HepG2 (cell line): ENCODE results near the gene AHSA1. TPM values are rescaled to one million over a fixed set of nuclear protein-coding genes. Genes with fewer than 3 reads are reported as not detected.

ENCODE experiments used
- ATAC-seq: fragments of 200-7000 bp; cut with Tn5 transposase; 3 replicates; pipeline ENCODE4 v1.9.1; 2020; ENCODE audit warnings: mild to moderate bottlenecking, moderate library complexity
- BruUV-seq: library from RNA; stranded (reverse); fragments of 400-500 nt; replicated peaks from 2 replicates; lab custom pipeline; 2021; lab: Mats Ljungman, UMichigan
- CTCF ChIA-PET: fragments of 300-600 bp; formaldehyde crosslinking; extraction: SDS; loops from one replicate; lab custom pipeline; 2021; ENCODE audit warnings: low total read pairs, inconsistent platforms, low intra/inter-chr PET ratio; lab: Yijun Ruan, JAX
- POLR2A ChIA-PET: fragments of 350-600 bp; sonication (Branson Sonifier 250); formaldehyde crosslinking; loops from one replicate; lab custom pipeline; 2020; ENCODE audit warnings: antibody characterized with exemption, inconsistent platforms; lab: Yijun Ruan, JAX
- DNase-seq: peaks from one replicate; pipeline ENCODE4 v3.0.0-alpha.2; 2015; ENCODE audit warnings: low spot score
- FAIRE-seq: peaks from 3 replicates; lab custom pipeline; 2011; peaks lifted over from hg19 to GRCh38; lab: Jason Lieb, UNC
- H2AFZ ChIP-seq: one replicate; pipeline ENCODE4 v1.6.1; 2011; ENCODE audit warnings: low read length, inconsistent platforms
- H3K27ac ChIP-seq: fragments of 300-600 bp; 3 replicates; pipeline ENCODE4 v1.8.0; 2011; ENCODE audit warnings: mixed run types, mild to moderate bottlenecking, mixed read lengths, low read length, inconsistent platforms; ENCODE audit not compliant: insufficient read depth; ENCODE audit errors: extremely low read length
- H3K27me3 ChIP-seq, 2 experiments: fragments of 200-600 bp in 1 of 2; 2 replicates in 1 of 2; 3 replicates in 1 of 2; pipeline versions ENCODE4 v1.6.0 to v1.8.0; 2011; ENCODE audit warnings: low read length in 2 of 2, mild to moderate bottlenecking in 2 of 2, moderate library complexity in 2 of 2, inconsistent platforms in 1 of 2; ENCODE audit not compliant: insufficient read depth in 2 of 2, control insufficient read depth in 1 of 2
- H3K36me3 ChIP-seq, 2 experiments: fragments of 200-600 bp in 1 of 2; replicated peaks in 1 of 2; 2 replicates in 1 of 2; 3 replicates in 1 of 2; pipeline versions ENCODE4 v1.5.1 to v1.8.0; 2011; ENCODE audit warnings: low read length in 2 of 2, inconsistent platforms in 1 of 2; ENCODE audit not compliant: insufficient read depth in 2 of 2, control insufficient read depth in 1 of 2
- H3K4me1 ChIP-seq: 2 replicates; pipeline ENCODE4 v1.5.1; 2012; ENCODE audit warnings: low read length, inconsistent platforms; ENCODE audit not compliant: insufficient read depth
- H3K4me2 ChIP-seq: 2 replicates; pipeline ENCODE4 v1.6.0; 2011; ENCODE audit warnings: low read depth, low read length, inconsistent platforms
- H3K4me3 ChIP-seq, 3 experiments: fragments of 200-600 bp in 1 of 3; sonication (generic), shearing (Covaris generic) in 1 of 3; replicated peaks in 1 of 3; 2 replicates each; pipeline ENCODE4 v1.5.1; 2011 to 2016; ENCODE audit warnings: low read length in 3 of 3, inconsistent platforms in 2 of 3, low read depth in 2 of 3, mild to moderate bottlenecking in 2 of 3, control low read depth in 1 of 3, mixed read lengths in 1 of 3; ENCODE audit not compliant: insufficient read depth in 1 of 3
- H3K79me2 ChIP-seq: one replicate; pipeline ENCODE4 v1.6.1; 2011; ENCODE audit warnings: low read length, inconsistent platforms; ENCODE audit not compliant: insufficient read depth
- H3K9ac ChIP-seq: 2 replicates; pipeline ENCODE4 v1.6.0; 2011; ENCODE audit warnings: mild to moderate bottlenecking, low read depth, low read length, inconsistent platforms; ENCODE audit not compliant: insufficient read depth
- H3K9me3 ChIP-seq: 2 replicates; pipeline ENCODE4 v1.5.1; 2012; ENCODE audit warnings: mild to moderate bottlenecking, low read length
- H4K20me1 ChIP-seq: 2 replicates; pipeline ENCODE4 v1.6.0; 2011; ENCODE audit warnings: inconsistent platforms, mild to moderate bottlenecking, low read length, moderate library complexity; ENCODE audit not compliant: insufficient read depth
- CAMTA2 ChIP-seq: sonication (generic); formaldehyde crosslinking; IDR thresholded peaks from 2 replicates; pipeline ENCODE4 v1.4.0; 2020; ENCODE audit warnings: mild to moderate bottlenecking, missing genetic modification reagents, borderline replicate concordance
- FLYWCH1 ChIP-seq: sonication (generic); formaldehyde crosslinking; IDR thresholded peaks from 2 replicates; pipeline ENCODE4 v1.8.1; 2023; ENCODE audit warnings: mild to moderate bottlenecking, missing genetic modification reagents
- ISX ChIP-seq: sonication (generic); formaldehyde crosslinking; conservative IDR thresholded peaks from 2 replicates; pipeline ENCODE4 v1.5.0; 2020; ENCODE audit warnings: missing genetic modification reagents
- MBD4 ChIP-seq: IDR thresholded peaks from 2 replicates; pipeline ENCODE4 v1.6.1; 2012; ENCODE audit warnings: low read length, inconsistent platforms, borderline replicate concordance
- SP2 ChIP-seq: sonication (generic); formaldehyde crosslinking; IDR thresholded peaks from 2 replicates; pipeline ENCODE4 v1.5.1; 2020; ENCODE audit warnings: mild to moderate bottlenecking, missing genetic modification reagents
- ZNF143 ChIP-seq: sonication (generic); formaldehyde crosslinking; IDR thresholded peaks from 2 replicates; pipeline ENCODE4 v1.4.0; 2020; ENCODE audit warnings: missing genetic modification reagents
- ZNF337 ChIP-seq: sonication (generic); formaldehyde crosslinking; IDR thresholded peaks from 2 replicates; pipeline ENCODE4 v1.5.1; 2020; ENCODE audit warnings: missing genetic modification reagents, low read depth, mild to moderate bottlenecking, borderline replicate concordance
- ZNF552 ChIP-seq: sonication (generic); formaldehyde crosslinking; IDR thresholded peaks from 2 replicates; pipeline ENCODE4 v1.9.0; 2022; ENCODE audit warnings: missing genetic modification reagents, mild to moderate bottlenecking, borderline replicate concordance
- ZNF570 ChIP-seq: sonication (generic); formaldehyde crosslinking; IDR thresholded peaks from 2 replicates; pipeline ENCODE4 v1.4.0; 2020; ENCODE audit warnings: mild to moderate bottlenecking, missing genetic modification reagents, borderline replicate concordance
- WGBS: methylation state at CpG from one replicate; pipeline ENCODE4 v1.1.6; 2017; ENCODE audit warnings: low lambda C conversion rate; 5-methylcytosine and 5-hydroxymethylcytosine counted together
- in situ Hi-C: cut with HindIII; loops from 2 replicates; pipeline ENCODE4 v1.10.0; 2017; ENCODE audit warnings: low pct_unique_long_range_greater_than_20kb; ENCODE audit not compliant: extremely low pct_ligation_motif_present
- intact Hi-C: fragments of 100-400 bp; cut with micrococcal nuclease; formaldehyde crosslinking; loops from one replicate; pipeline ENCODE4 v1.10.0; 2022; ENCODE audit not compliant: unreplicated experiment
- polyA plus RNA-seq, 8 experiments: library from polyadenylated mRNA; depleted of rRNA in 3 of 8; stranded (reverse) in 7 of 8; unstranded in 1 of 8; fragments of >200 nt; fragmentation: Illumina TruSeq in 4 of 8; extraction: Trizol in 4 of 8; gene quantifications; 2 replicates each; pipeline versions ENCODE4 v1.2.1 to v1.2.3, GENCODE V29; 2011 to 2016; ENCODE audit warnings: low read depth in 4 of 8, missing spikeins in 1 of 8, mixed read lengths in 1 of 8; ENCODE audit not compliant: insufficient read depth in 1 of 8
- total RNA-seq, 5 experiments: library from RNA; depleted of rRNA; stranded (reverse); fragments of >200 nt; fragmentation: Illumina TruSeq; extraction: Trizol; gene quantifications; 2 replicates each; pipeline ENCODE4 v1.2.3, GENCODE V29; 2016; ENCODE audit warnings: low read depth in 1 of 5
- TF ChIP-seq, protein P1 (sequence below): sonication (generic); formaldehyde crosslinking; IDR thresholded peaks from 2 replicates; pipeline ENCODE4 v1.9.0; 2021; ENCODE audit warnings: missing genetic modification reagents, mild to moderate bottlenecking, borderline replicate concordance

Gene AHSA1
- total and polyA plus RNA-seq, 2 of the 13 experiments (the other 11 are each of a cell fraction or from before 2014, with no cell fraction given), result 113 to 241 TPM

DNA sequence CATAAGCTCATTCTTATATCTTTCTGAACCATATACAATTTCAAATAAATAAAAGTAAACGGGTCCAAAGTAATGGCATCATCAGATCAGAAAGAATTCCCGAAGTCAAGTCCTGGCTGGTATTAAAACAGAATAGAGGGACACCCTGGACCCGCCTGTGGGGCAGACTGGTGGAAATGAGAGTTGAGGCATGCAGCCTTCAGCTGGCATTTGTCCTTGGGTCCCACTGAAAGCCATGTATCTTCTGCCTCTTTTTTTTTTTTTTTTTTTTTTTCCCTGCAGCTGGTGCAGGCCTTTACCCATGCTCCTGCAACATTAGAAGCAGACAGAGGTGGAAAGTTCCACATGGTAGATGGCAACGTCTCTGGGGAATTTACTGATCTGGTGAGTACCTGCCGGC lies 9.9 kb downstream of the AHSA1 start:
- Histone ChIP-seq H3K9ac (no peak overlapping the region), H3K27me3 (no peaks in the 10 kb centered on the region), H2AFZ (no peak overlapping the region), H3K36me3 (peaks cover 19 to 57% of the 10 kb centered on the region in 2 experiments), H3K4me1 (peaks cover 24% of the 10 kb centered on the region), H3K4me3 (no peak overlapping the region), H3K9me3 (no peaks in the 10 kb centered on the region), H4K20me1 (no peaks in the 10 kb centered on the region; the same call in 1 of the 2 replicates), H3K4me2 (no peak overlapping the region), H3K79me2 (no peaks in the 10 kb centered on the region), H3K27ac (no peak overlapping the region)
- FAIRE-seq, result no peak
- intact Hi-C loops, result no loop called here
- ChIA-PET POLR2A (interaction anchor here (1.1 to 2.0 kb wide), 2 partner anchors 8 to 10 kb away, joined by 4 to 9 read pairs; partner anchors contain the start of gene AHSA1), CTCF (interaction anchor here (1.9 kb wide), 1 partner anchor 9 kb away, joined by 4 read pairs; no protein-coding TSS in a partner anchor)
- WGBS, result 97% methylated on average over 5 of the region's 5 CpGs
- DNase-seq, result no peak
- in situ Hi-C loops, result no loop called here
- no peak for TF ChIP-seq ZNF570 (CRISPR knock-in tag)
- TF ChIP-seq, protein P1, sequence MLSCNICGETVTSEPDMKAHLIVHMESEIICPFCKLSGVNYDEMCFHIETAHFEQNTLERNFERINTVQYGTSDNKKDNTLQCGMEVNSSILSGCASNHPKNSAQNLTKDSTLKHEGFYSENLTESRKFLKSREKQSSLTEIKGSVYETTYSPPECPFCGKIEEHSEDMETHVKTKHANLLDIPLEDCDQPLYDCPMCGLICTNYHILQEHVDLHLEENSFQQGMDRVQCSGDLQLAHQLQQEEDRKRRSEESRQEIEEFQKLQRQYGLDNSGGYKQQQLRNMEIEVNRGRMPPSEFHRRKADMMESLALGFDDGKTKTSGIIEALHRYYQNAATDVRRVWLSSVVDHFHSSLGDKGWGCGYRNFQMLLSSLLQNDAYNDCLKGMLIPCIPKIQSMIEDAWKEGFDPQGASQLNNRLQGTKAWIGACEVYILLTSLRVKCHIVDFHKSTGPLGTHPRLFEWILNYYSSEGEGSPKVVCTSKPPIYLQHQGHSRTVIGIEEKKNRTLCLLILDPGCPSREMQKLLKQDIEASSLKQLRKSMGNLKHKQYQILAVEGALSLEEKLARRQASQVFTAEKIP (CRISPR knock-in tag), result no peak
- TF ChIP-seq ISX (CRISPR knock-in tag), result no peak
- TF ChIP-seq SP2 (CRISPR knock-in tag), result no peak
- no peak for TF ChIP-seq ZNF337
- no peak for TF ChIP-seq MBD4
- TF ChIP-seq ZNF552, result no peak
- no peak for TF ChIP-seq FLYWCH1 (CRISPR knock-in tag)
- no peak for TF ChIP-seq CAMTA2 (CRISPR knock-in tag)
- TF ChIP-seq ZNF143 (CRISPR knock-in tag), result no peak
- ATAC-seq, result no peak
- BruUV-seq, result no TSS peak
